ENCODE measurements around the gene TBC1D22A.

The TBC1D22A gene

DNA sequence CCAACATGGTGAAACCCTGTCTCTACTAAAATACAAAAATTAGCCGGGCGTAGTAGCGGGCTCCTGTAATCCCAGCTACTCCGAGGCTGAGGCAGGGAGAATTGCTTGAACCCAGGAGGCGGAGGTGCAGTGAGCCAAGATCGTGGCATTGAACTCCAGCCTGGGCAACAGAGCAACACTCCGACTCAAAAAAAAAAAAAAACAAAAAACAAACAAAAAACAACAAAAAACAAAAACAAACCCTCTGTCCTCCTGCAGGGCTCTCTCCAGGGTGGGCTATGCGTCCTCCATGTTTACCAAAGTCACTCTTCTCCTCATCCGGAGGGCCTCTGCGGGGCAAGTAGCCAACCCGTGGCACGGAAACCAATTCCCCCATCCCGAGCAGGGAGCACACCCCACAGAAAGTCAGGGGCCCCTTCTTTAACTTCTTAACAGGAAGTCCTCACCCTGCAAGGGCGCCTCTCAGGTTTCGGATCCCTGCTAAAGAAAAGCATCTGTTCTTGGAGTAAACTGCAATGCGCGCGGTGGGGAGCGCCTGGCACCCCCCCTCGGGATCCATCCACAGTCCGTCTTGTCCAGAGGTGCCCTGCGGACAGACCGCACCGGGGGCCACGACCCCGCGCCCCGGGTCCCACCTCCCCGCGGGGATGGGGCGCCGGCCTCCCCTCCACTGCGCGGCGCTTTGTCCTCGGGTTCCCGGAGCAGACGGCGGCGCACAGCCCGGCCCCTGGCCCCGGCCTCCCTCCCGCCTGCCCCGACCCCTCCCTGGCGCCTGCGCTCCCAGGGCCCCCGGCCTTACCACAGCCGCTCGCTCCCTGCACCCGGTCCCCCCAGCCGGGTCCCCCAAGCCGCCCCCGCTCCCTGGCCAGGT is 25.1 kb upstream of the TBC1D22A start:
- no peak for DNase-seq

DNA sequence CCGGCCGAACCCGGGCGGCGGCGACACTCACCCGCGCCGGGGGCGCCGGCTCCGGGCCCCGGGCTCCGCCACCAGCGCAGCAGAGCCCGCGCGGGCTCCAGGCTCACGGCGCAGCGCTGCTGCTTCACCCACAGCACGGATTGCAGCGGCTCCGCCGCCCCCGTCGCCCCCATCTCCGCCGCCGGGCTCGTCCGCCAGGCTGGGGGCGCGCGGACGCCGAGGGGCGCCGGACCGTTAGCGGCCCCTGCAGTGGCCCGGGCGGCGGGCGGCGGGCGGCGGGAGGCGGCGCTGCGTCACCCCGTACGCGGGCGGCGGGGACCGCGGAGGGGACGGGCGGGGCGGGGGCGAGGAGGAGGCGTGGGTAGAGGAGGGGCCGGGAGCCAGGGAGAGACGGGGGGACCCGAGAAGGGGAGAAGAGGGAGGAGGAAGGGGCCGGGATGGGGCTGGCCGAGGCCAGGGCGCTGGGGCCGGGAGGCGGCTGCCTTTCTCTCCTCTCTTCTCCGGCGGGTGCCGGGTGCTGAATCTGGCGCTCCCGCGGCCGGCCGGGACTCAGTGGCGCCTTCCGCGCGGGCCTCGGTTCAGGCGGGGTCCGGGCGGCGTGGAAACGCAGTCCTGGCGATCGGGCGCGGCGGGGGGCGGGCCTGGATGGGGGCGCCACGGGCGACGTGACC is 24.3 kb upstream of the TBC1D22A start, which contains the start of gene CERK:
Gene CERK, minus strand, starts transcription at position 277 of the 671 bp plus-strand sequence. Its CDS starts 104 bp downstream, at position 173.
- peak; percentile 55 for DNase-seq

DNA sequence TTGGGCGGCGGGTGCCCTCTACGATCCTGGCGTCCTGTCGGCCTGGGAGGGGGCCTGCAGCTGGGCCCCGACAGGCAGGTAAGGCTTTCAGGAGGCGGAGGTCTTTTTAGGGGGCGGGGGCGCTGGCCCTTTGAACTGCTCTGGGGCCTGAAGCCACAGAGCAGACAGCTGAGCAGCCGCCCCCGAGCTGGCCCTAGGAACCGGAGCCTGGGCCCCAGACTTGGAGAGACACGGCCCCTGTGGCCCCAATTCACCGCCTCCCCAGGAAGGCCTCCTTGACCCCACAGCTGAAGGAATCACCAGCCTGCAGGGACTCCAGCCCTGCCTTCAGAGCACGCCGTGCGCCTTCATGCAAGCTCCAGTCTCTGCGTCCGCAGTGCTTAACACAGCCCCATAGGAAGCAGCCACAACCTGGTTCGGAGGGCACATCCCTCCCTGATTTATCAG is 23.8 kb upstream of the TBC1D22A start:
- no peak for DNase-seq

DNA sequence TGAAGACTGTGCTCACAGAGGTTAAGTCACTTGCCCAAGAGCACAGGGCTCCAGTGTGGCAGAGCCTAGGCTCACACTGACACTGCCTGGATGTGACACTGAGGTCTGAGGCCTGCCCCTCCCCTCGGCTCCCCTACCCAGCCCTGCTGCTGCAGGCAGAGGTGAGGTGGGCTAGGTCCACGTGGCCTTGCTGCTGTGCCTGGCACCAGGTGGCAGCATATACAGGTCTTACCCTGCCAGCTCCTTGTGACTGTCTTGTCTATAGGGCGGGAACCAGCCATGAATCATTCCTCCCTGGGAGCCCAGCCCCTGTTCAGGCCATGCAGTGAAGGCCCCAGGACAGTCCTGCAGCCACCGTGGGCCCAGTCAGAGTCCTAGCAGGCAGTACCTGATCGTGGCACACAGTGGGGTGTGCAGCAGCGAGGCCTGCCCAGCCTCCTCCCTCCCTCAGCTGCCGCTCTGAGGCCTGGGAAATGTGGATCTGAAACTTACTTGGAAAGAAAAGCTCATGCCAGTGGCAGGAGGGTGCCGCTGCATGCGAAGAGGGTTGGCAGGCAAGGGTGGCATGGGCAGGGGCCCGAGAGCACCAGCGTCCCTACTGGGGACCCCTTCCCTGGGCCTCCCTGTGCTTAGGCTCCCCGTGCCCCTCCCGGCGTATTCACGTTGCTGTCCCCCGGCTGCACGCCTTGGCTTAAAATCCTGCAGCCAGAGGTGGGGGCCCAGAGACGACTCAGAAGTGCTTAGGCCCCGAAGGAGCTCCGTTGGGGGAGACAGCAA is 23.2 kb upstream of the TBC1D22A start:
- DNase-seq = peak; percentile 65

DNA sequence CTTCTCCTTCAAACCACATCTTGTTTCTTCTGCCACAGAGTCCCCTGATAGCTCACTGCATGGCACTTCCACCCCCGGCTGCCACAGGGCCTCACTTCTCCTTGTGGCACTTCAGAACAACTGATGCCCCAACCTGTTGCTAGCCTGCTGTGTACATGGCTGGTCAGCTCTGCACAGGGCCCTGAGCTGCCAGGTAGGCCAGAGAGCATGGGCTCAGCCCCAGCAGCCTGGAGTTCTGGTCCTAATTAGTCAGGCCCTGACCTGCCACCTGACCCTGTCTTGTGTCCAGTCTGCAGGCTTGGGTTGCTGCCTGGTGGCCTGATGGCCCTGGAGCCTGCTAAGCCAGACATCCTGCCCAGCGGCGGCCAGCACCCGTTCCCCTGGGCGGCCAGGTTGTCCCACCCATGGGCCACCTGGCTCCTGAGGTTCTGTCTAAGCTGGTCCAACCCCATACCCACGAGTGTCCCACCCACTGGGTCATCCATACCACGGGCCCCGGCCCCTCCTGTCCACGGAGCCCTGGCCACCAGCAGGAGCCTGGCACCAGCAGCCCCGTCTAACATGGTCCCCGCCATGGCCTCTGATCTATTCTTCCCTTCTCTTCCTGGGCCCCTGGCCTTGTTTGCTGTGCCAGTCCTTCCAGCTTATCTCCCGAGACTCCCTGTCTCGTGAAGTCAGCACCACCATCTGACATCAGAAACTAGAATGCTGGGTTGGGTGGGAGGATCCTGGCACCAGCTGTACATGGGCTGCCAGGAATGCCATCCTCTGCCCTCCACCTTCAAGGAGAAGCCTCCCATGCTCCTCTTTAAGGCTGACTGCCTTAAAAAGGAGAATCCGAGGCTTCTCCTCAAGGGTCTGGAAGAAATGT is 21.3 kb upstream of the TBC1D22A start:
- DNase-seq = peak; percentile 46

DNA sequence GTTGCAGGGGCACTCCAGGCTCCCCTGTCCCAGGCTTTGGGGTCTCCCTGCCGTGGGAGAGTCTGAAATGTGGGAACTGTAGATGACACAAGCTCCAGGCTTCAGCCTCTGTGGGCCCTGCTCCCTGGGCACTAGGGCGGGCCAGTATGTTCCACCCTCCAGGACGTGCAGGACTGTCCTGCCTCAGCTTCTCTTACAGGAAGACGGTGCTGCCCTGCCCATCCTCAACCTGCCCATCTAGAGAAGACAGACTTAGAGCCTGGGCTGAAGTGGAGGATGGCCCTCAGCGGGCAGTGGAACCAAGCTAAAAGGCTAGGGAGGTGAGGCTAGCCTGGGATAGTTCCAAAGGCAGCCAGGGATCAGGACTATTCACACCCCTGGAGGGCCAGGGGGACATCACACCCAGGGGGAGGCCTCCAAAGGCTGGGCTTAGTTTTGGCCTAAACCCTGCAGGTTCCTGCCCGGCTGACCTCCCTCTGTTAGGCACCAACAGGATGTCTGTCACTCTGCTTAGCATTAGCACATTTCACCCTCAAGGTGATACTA is 20.4 kb upstream of the TBC1D22A start:
- DNase-seq = no peak

DNA sequence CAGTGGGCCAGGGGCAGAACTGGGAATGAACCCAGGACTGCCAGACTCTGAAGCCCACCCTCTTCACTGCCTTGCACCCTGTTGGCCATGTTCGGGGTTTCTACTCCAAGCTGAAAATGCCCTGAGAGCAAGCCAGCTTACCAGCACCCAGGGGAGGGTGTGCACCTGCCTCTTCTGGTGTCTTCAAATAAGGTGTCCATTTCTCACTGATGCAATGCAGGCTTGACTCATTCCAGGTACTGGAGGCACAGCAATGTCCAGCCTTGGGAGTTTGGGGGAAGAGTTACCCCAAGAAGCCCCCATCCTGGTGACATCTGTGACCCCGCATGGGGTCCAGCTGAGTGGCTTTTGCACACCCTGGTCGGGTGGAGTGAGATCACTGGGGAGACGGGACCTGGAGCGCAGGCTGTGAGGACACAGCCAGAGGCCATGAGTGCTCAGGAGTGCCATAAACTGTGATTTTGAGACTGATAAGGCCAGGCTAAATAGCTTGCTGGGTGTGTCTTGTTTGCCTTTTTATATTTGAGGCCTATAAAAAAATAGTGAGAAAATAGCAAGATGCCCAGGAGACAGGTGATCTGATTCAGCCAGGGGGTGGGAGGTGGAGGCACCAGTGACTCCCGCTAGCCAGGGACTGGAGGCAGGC is 19.8 kb upstream of the TBC1D22A start:
- DNase-seq = no peak

DNA sequence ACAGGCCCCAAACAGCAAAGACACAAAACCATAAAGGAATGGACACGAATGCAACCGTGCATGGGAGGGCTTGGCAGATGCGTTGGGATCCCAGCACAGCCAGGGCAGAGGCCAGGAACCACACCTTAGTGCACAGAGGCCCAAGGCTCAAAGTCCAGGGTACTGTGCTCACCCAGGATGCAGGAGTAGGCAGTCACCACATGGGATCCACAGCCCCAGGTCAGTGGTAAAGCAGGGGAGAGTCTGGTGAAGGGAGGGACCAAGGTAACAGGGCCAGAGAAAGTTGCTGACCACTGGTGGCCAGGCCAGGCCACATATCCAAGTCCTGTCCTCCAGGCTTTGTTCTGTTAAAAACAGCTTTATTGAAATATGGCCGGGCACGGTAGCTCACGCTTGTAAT is 17.9 kb upstream of the TBC1D22A start:
- DNase-seq = no peak

DNA sequence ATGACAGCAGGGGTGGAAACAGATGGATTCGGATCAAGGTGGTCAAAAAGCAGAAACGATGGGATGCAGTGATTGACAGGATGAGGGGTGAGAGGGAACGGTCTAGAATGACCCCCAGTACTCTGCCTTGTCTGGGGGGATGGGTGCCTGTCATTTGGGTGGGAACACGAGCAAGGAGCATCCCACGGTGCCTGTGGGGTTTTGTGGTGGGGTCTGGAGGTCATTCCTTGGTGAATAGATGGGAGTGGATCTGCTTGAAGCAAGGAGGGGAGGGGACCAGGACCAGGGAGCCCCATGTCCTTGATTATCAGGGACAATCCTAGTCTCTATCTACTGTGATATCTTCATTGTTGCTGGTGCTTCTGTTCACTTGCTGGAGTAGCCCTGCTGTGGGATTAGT is 16.3 kb upstream of the TBC1D22A start:
- no peak for DNase-seq

DNA sequence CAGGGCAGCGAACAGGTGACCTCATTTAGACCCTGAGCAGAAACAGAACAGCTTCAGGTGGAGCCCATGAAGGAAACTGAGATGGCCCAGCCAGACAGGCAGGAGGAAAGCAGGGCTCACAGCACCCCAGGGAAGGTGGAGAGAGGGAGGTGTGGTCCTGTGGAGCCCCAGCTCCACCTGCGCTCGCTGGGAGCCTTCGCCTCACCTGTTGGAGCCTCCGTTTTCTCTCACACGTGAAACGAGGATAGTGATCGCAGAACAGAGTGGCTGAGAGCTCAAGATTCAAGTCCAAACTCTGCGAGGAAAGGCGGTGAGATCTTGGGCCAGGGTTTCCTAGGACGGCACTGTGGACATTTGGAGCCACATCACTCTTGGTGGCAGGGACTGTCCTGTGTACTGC is 15.8 kb upstream of the TBC1D22A start:
- no peak for DNase-seq

DNA sequence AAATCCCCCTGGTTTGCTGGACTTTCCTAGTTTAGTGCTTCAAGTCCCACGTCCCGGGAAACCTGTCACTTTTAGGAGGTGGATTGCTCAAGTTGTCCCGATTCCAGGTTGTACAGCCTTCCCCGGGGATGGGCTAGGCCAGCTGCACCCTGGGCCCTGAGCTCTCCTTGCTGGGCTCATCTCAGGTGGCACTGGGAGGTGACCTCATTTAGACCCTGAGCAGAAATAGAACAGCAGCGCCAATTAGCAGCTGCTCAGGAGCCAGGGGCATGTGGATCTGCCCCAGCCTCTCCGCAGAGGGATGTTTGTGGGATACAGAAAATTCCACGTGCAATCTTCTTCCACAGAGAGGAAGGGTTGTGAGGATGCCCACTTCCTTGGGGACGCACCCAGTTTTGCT is 14.8 kb upstream of the TBC1D22A start:
- DNase-seq = no peak

DNA sequence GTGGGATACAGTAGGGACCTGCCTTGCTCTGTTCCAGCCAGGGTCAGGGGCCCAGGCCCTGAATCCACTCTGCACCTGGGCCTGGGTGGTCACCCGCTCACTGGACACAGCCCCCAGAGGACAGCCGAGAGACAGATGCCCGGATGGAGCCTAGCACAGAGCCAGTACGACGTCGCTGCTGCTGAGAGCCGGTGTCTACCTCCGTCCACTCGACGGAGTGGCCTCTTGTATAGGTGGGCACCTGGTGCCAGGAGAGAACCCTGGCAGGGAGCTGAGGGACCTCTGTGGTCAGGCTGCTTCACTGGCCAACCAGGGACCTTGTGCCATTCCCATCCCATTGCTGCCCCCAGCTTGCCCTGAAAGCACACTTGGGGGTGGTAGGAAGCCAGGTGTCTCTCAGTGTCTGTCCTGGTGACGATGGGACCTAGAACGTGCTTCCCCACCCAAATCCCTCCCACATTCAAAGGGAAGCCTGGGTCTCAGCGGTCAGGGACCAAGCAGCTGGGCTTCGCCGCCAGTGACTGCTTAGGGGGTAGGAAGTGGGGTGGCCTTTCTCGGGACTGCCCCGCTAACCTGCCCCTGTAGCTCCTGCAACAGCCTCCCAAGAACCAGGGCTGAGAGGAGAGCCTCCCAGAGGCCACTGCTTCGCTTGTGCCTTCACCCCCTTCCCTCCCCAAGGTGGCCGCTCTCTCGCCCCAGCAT is 14.1 kb upstream of the TBC1D22A start:
- no peak for DNase-seq

DNA sequence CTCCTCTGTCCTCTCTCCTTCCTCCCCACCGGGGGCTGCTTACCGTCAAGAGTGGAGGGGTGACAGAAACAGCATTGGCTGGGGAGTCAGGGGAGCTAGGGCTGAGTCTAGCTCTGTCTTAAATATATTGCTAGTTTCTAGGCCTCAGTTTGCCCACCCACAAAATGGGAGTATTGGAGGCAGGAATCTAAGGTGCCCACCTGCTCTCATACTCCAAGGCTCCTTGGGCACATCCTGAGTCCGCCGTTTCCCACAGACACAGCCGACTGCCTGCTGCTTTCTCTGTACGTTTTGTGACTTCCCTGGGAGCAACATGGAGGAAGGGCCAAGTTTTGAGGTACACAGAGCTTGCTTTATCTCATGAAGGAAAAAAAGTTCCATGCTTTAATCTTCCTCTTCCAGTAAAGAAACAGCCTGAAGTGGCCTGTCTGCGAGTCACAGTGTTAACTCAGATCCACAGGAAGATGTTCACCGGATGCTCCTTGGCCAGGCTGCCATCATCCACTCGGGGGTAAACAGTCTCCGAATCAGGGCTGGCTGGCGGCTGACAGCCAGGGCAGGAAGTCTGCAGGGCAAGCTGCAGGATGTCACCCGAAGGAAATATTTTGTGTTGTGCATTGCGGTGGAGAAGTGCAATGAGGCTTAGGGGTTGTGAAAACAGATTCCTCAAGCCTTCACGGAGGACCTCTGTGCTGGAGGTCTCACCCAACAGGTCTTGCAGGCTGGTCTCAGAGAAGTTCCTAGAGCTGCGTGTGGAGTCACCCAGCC is 13.4 kb upstream of the TBC1D22A start:
- DNase-seq = no peak

DNA sequence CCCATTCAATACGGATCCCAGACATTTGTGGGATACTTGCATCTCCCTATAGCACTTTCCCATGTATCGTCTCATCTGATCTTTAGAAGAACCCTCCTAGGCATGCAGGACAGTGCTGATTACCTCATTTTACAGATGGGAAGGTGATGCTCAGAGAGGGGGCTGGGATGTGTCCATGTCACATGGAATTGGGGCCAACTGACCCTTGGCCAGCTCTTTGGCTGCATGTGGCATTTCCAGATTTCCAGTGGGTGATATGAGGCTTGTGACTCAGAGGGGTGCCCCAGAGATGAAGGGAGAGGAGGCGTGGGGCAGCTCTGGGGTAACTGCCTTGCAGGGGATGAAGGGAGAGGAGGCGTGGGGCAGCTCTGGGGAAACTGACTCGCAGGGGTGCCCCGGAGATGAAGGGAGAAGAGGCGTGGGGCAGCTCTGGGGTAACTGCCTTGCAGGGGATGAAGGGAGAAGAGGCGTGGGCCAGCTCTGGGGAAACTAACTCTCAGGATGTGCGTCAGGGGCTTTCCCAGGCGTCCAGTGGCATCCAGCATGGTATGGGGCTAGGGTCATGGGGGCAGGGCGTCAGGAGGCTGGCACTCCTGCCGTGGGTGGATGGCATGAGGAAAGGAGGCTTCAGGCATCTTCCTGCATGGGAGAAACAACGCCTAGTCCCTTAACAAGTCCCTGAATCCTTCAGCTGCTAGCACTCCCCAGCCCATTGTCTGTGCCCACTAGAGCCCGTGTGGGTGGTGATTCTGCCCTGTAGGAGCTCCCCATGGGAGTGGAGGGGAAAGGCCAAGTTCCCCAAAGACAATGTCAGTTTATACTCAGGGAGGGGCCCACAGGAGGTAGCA is 12.5 kb upstream of the TBC1D22A start:
- no peak for DNase-seq

DNA sequence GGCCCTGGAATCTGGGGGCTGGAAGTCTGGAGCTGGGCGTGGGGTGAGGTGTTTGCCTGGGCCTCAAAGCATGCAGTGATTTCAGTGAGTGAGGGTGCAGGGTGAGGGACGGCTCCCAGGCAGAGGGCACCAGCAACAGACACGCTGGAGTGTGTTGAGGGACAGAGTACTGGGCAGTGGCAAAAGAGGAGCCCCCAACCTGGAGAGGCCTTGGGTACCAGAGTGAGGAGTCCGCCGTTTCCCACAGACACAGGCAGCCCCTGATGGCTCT is 12.0 kb upstream of the TBC1D22A start:
- DNase-seq = no peak

DNA sequence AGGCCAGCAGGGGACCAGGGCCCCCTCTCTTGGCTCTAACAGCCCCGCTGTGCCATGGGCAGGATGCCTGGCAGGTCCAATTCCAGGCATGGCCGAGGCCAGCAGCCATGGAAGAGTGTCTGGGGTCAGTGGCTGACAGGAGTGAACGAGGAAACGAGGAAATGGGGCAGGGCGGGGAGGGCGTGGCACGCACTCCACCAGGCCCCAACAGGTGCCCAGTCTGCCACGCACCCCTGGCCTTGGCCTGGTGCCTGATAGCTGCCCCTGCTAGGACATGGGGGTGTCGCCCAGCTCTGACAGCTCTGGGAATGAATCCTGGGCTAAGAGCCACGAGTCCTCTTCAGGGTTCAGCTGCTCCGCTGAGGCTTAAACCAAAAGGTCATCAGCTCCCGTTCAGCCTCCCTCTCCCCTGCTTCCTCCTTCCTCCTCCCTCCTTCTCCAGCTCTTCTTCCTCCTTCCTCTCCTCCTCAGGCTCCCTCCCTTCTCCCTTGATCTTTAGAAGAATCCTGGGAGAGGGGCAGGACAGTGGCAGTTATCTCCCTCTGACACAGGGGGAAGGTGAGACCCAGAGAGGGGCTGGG is 11.5 kb upstream of the TBC1D22A start:
- no peak for DNase-seq

DNA sequence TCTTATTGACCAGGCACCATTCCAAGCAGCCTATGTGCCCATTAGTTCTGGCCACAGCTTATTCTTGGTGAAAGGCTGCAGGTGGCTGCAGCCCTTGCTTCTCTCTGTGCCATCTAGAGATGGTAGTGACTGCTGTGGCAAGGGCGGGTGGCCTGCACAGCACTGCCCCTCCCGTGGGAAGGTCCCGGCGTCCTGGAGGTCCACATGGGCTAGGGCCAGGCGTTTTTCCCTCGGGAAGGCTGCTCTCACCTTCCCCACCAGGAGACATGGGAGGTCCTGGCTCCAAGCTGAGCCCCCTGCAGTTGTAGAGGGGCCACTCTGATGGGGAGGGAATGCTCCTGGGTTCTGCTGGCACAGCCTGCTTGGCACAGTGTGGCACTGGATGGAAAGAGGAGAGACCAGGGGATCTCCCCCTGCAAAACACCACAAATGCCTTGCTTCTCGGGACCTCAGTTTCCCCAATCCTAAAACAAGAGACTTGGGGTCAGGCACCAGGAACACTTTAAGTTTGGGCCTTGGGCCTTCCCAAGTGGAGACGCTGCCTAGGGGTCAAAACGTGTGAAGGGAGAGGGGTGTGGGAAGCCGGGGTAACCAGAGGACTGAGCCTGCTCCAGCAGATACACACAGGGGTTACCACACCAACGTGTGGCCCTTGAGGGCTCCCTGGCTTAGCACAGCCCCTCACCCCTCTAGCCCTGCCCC is 10.0 kb upstream of the TBC1D22A start:
- DNase-seq = no peak

DNA sequence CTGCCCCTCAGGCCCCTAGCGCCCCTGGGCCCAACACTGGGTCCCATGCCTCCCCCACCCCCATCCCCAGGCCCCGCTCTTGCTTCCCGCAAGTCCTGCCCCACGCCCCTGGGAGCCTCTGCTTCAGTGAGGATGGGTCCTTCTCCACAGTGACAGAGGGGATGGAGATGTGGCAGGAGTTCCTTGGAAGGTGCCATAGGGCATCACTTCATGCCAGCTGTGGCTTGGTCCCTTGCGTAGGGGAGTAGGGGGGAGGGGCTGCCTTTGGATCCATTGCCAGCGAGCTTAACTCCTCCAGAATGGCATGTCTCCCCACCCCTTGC is 9.5 kb upstream of the TBC1D22A start:
- DNase-seq = no peak

DNA sequence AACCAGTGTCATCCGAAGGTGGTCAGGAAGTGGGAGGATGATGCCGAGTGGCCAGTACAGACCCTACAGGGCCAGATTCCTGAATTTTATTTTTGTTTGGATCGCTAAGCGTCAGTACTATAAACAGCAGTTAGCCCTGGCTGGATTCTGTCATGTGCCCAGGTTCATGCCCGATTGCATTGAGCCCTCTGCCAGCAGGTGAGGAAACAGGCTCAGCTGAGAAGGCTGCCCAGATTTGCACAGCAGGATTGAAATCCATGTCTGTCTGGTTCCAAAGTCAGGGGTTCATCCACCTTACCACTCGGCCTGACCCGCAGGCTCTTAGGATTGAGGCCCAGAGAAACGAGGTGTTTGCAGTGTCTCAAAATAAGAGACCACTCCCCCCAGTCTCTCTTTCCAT is 9.1 kb upstream of the TBC1D22A start:
- no peak for DNase-seq

Data from NCI-H226 (cell line).